ENCODE measurements around the gene IZUMO1.
"Not testable (repeated sequence)": the region's sequence is repeated elsewhere in the genome, so short reads cannot be mapped to it uniquely, and the experiment has no call there.

DNA sequence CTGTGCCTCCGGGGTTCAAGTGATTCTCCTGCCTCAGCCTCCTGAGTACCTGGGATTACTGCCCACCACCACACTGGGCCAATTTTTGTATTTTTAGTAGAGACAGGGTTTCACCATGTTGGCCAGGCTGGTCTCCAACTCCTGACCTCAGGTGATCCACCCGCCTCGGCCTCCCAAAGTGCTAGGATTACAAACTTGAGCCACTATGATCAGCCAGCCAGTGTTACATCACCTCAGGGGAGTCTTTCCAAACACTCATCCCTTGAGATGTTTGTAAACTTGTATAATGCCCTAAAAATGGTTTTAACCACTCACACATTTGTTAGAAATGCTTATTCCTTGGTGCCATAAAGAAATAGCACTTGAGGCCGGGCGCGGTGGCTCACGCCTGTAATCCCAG is 39.7 kb upstream of the IZUMO1 start:
- TF ChIP-seq, protein P1, sequence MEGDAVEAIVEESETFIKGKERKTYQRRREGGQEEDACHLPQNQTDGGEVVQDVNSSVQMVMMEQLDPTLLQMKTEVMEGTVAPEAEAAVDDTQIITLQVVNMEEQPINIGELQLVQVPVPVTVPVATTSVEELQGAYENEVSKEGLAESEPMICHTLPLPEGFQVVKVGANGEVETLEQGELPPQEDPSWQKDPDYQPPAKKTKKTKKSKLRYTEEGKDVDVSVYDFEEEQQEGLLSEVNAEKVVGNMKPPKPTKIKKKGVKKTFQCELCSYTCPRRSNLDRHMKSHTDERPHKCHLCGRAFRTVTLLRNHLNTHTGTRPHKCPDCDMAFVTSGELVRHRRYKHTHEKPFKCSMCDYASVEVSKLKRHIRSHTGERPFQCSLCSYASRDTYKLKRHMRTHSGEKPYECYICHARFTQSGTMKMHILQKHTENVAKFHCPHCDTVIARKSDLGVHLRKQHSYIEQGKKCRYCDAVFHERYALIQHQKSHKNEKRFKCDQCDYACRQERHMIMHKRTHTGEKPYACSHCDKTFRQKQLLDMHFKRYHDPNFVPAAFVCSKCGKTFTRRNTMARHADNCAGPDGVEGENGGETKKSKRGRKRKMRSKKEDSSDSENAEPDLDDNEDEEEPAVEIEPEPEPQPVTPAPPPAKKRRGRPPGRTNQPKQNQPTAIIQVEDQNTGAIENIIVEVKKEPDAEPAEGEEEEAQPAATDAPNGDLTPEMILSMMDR (IDR thresholded peaks at IDR 0.05), result not testable (repeated sequence)
- TF ChIP-seq POLR2A (IDR thresholded peaks at IDR 0.05), result not testable (repeated sequence)

Data from testis (tissue), 2 donors.